Esophagus muscularis mucosa (tissue), 4 donors: Measurements from ENCODE around the gene MYO15B. TPM values are rescaled to one million over a fixed set of nuclear protein-coding genes. Genes with fewer than 3 reads are reported as not detected.

Experiments
- DNase-seq: peaks from one replicate; pipeline ENCODE4 v3.0.0-alpha.2; 2017; ENCODE audit errors: extremely low spot score
- H3K27ac ChIP-seq, 4 donors: fragments of 200-600 bp; sonication (generic); replicated peaks in 1 of 4; 1 replicate in 3 of 4; 2 replicates in 1 of 4; pipeline ENCODE4 v1.5.1; 2016 to 2019; ENCODE audit warnings: mild to moderate bottlenecking in 1 of 4
- H3K27me3 ChIP-seq, 4 donors: fragments of 200-600 bp; sonication (generic); one replicate each; pipeline versions ENCODE4 v1.5.1 to v1.6.0; 2016 to 2019
- H3K36me3 ChIP-seq, 4 donors: fragments of 200-600 bp; sonication (generic); one replicate each; pipeline ENCODE4 v1.5.1; 2016 to 2019
- H3K4me1 ChIP-seq, 4 donors: fragments of 200-600 bp; sonication (generic); one replicate each; pipeline ENCODE4 v1.5.1; 2016 to 2019
- H3K4me3 ChIP-seq, 4 donors: fragments of 200-600 bp; sonication (generic); 1 replicate in 2 of 4; 2 replicates in 2 of 4; pipeline ENCODE4 v1.5.1; 2016 to 2019; ENCODE audit warnings: mild to moderate bottlenecking in 4 of 4, moderate library complexity in 1 of 4
- H3K9me3 ChIP-seq, 4 donors: fragments of 200-600 bp; sonication (generic); 1 replicate in 3 of 4; 2 replicates in 1 of 4; pipeline ENCODE4 v1.5.1; 2016 to 2019
- EP300 ChIP-seq: sonication (generic); formaldehyde crosslinking; IDR thresholded peaks from one replicate; pipeline ENCODE4 v1.6.1; 2017; ENCODE audit warnings: antibody characterized with exemption
- POLR2A ChIP-seq: fragments of 450-650 bp; IDR thresholded peaks from one replicate; pipeline ENCODE4 v1.6.1; 2017; ENCODE audit warnings: antibody characterized with exemption, moderate library complexity, mild to moderate bottlenecking, low read depth
- POLR2AphosphoS5 ChIP-seq, 2 donors: sonication (generic); formaldehyde crosslinking; IDR thresholded peaks; one replicate each; pipeline ENCODE4 v1.6.1; 2017; ENCODE audit warnings: antibody characterized with exemption in 2 of 2
- WGBS: methylation state at CpG from one replicate; pipeline ENCODE4 v1.1.5; 2018; 5-methylcytosine and 5-hydroxymethylcytosine counted together
- intact Hi-C: fragments of 100-400 bp; cut with DNase I; formaldehyde crosslinking; loops from one replicate; pipeline ENCODE4 v1.15.1; 2023
- total RNA-seq, 4 donors: library from RNA; depleted of rRNA; stranded (reverse); fragments of >200 nt; gene quantifications; one replicate each; pipeline versions ENCODE4 v1.1.0 to v1.2.1, GENCODE V29; 2016
- TF ChIP-seq, protein P1 (sequence below), 3 experiments: fragments of 200-600 bp in 2 of 3; fragments of 450-650 bp in 1 of 3; sonication (generic) in 2 of 3; IDR thresholded peaks; one replicate each; pipeline ENCODE4 v1.5.1; 2017 to 2019; ENCODE audit warnings: antibody characterized with exemption in 3 of 3, mild to moderate bottlenecking in 2 of 3, moderate library complexity in 1 of 3

Gene MYO15B
- total RNA-seq, 4 donors from 2014 or later: 34.5 to 61.9 (median 43.4) TPM

DNA sequence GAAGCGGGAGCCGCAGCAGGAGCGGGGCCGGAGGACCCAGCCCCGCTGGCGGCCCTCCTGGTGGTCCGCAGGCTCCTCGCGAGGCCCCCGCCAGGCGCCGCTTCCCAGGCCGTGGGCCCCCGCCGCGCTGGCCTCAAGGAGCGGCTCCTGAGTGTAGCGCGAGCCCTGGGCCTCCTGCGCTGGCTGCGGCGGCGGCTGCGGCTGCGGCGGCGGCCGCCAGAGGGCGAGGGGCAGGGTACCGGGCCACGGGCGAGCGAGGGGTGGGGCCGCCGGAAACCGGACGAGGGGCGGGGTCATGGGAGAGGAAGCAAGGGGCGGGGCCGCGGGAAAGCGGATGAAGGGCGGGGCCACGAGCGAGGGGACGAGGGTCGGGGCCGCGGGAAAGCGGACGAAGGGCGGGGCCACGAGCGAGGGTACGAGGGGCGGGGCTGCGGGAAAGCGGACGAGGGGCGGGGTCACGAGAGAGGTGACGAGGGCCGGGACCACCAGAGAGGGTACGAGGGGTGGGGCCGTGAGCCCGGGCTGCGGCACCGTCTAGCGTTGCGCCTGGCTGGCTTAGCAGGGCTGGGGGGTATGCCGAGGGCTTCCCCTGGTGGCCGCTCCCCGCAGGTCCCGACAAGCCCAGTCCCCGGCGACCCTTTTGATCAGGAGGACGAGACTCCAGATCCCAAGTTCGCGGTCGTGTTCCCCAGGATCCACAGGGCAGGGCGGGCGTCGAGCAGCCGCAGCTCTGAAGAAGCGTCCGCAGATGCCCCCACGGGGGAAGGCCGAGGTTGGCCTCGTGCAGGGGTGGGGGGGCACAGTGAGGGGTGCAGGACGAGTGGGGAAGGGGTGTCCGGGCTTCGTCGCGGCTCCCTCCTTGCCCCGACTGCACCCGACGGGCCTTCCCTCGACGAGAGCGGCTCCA, 1.7 kb downstream of the MYO15B start:
- TF ChIP-seq EP300: no peak
- no peak for TF ChIP-seq POLR2A
- TF ChIP-seq, protein P1, sequence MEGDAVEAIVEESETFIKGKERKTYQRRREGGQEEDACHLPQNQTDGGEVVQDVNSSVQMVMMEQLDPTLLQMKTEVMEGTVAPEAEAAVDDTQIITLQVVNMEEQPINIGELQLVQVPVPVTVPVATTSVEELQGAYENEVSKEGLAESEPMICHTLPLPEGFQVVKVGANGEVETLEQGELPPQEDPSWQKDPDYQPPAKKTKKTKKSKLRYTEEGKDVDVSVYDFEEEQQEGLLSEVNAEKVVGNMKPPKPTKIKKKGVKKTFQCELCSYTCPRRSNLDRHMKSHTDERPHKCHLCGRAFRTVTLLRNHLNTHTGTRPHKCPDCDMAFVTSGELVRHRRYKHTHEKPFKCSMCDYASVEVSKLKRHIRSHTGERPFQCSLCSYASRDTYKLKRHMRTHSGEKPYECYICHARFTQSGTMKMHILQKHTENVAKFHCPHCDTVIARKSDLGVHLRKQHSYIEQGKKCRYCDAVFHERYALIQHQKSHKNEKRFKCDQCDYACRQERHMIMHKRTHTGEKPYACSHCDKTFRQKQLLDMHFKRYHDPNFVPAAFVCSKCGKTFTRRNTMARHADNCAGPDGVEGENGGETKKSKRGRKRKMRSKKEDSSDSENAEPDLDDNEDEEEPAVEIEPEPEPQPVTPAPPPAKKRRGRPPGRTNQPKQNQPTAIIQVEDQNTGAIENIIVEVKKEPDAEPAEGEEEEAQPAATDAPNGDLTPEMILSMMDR (IDR thresholded peaks at IDR 0.05): peak; percentile 84 to 92 (median 89)
- TF ChIP-seq POLR2AphosphoS5 (IDR thresholded peaks at IDR 0.05): peak; percentile 58 to 69
- intact Hi-C loops: loop anchor here (2.0 to 10.0 kb wide), 3 partner anchors 43 to 264 kb away; partner anchors contain the start of gene SMIM5
- WGBS: 1% methylated on average over 60 of the region's 100 CpGs
- peak overlapping the region; percentile 86 to 95 (median 90) for H3K27ac ChIP-seq
- no peaks in the 10 kb centered on the region for H3K9me3 ChIP-seq
- peaks cover 0 to 11% (median 5%) of the 10 kb centered on the region in 4 donors for H3K27me3 ChIP-seq
- peaks cover 0 to 8% (median 0%) of the 10 kb centered on the region in 4 donors for H3K36me3 ChIP-seq
- peak overlapping the region; percentile 62 to 79 (median 68) for H3K4me3 ChIP-seq
- DNase-seq: peak; percentile 97
- H3K4me1 ChIP-seq: peaks cover 15 to 37% (median 34%) of the 10 kb centered on the region in 4 donors

DNA sequence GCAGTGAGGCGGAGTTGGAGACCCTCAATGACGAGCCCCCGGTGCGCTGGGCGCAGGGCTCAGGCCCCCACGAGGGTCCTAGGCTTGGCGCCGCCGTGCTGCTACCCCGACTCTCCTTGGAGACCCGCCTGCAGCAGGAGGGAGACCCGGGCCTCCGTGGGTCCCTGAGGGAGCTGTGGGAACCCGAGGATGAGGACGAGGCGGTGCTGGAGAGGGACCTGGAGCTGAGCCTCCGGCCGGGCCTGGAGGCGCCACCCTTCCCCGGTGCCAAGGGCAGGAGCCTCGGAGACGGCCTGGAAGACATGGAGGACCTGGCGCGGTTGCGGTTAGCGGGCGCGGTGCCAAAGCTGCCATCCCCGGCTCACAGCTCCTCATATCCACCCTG, 2.3 kb downstream of the MYO15B start:
- TF ChIP-seq, protein P1 (IDR thresholded peaks at IDR 0.05): no peak
- TF ChIP-seq POLR2AphosphoS5 (IDR thresholded peaks at IDR 0.05): no peak
- TF ChIP-seq POLR2A: no peak
- TF ChIP-seq EP300: no peak
- Histone ChIP-seq H3K36me3 (peaks cover 0 to 8% (median 0%) of the 10 kb centered on the region in 4 donors), H3K27ac (peak overlapping the region; percentile 86 to 95 (median 90)), H3K4me3 (peak overlapping the region; percentile 62 to 79 (median 68)), H3K4me1 (peaks cover 15 to 37% (median 34%) of the 10 kb centered on the region in 4 donors), H3K9me3 (no peaks in the 10 kb centered on the region), H3K27me3 (peaks cover 0 to 11% (median 5%) of the 10 kb centered on the region in 4 donors)
- DNase-seq: no peak
- WGBS: 66% methylated on average over 14 of the region's 29 CpGs
- intact Hi-C loops: loop anchor here (2.0 to 10.0 kb wide), 4 partner anchors 42 to 265 kb away; partner anchors contain the start of genes CASKIN2, SMIM5 and TSEN54

DNA sequence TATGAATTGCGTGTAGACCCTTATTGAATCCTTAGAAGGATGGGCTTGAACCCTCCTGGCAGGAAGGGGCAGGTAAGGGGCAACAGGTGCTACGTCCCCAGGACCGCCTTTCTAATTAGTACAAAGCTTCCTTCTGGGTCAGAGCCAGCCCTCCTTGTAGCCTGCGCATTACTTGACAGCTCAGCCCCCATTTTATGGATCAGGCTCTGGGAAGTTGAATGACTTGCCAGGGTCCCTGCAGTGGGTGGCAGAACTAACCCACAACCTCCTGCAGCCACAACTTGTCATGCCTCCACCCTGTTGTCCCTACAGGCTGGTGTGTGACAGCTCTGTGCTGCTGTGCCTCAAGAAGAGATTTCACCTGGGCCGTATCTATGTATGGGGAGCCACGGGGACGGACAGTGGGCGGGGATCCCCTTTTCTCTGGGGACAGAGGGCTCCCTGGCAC, 2.7 kb downstream of the MYO15B start:
- intact Hi-C loops: loop anchor here (5.0 kb wide), 1 partner anchor 73 kb away; the partner anchor contains the start of genes CASKIN2 and TSEN54
- H3K27ac ChIP-seq: peak overlapping the region in 1 of 4 donors; percentile 88
- no peak for DNase-seq
- H3K4me3 ChIP-seq: peak overlapping the region in 1 of 4 donors; percentile 79
- WGBS: 88% methylated on average over 7 of the region's 8 CpGs
- H3K36me3 ChIP-seq: peaks cover 0 to 8% (median 0%) of the 10 kb centered on the region in 4 donors
- TF ChIP-seq EP300 (no peak), POLR2A (no peak), POLR2AphosphoS5 (IDR thresholded peaks at IDR 0.05) (no peak)
- TF ChIP-seq, protein P1 (IDR thresholded peaks at IDR 0.05): no peak
- H3K27me3 ChIP-seq: peaks cover 0 to 11% (median 5%) of the 10 kb centered on the region in 4 donors
- peaks cover 15 to 37% (median 34%) of the 10 kb centered on the region in 4 donors for H3K4me1 ChIP-seq
- H3K9me3 ChIP-seq: no peaks in the 10 kb centered on the region

DNA sequence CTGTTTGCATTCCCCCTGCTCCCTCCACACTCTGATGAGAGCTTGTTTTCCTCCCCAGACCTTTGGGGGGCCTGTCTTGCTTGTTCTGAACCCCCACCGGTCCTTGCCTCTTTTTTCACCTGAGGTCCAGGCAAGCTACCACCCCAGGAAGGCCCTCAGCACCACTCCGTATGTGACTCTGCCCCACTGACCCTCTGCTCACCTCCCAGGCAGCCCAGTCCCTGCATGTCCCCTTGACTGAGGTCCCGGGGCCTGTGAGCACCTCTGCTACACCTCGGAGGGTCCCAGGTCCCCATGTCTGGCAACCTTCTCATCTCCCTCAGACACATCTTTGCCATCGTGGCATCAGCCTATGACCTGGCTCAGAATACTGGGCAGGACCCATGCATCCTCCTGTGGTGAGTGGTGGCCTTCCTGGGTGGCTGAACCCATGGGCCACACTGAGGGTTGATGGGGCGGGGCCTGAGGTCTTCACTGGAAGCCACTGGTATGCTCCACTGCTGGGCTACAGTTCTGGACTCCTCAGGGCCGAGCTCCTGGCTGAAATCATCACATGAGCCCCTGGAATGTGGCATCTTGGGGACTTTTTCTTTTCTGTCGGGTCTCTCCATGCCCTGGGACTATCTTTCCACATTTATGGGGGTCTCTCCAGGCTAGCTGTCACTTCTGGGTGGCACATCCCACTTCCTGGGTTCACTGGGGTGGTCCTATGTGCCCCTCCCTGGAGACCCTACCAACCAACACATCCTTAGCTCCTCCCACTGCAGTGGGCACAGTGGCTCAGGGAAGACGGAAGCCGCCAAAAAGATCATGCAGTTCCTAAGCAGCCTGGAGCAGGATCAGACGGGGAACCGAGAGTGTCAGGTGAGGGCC, 3.5 kb downstream of the MYO15B start:
- intact Hi-C loops: loop anchor here (5.0 kb wide), 1 partner anchor 74 kb away; the partner anchor contains the start of genes CASKIN2 and TSEN54
- no peak overlapping the region for H3K27ac ChIP-seq

More for the DNA sequence above, 3.5 kb downstream of the MYO15B start:
- Histone ChIP-seq H3K4me1 (peaks cover 15 to 37% (median 34%) of the 10 kb centered on the region in 4 donors), H3K27me3 (peaks cover 0 to 11% (median 5%) of the 10 kb centered on the region in 4 donors), H3K36me3 (peaks cover 0 to 8% (median 0%) of the 10 kb centered on the region in 4 donors), H3K9me3 (no peaks in the 10 kb centered on the region), H3K4me3 (no peak overlapping the region)
- DNase-seq: no peak
- WGBS: 92% methylated on average over 12 of the region's 12 CpGs
- TF ChIP-seq EP300: no peak
- no peak for TF ChIP-seq POLR2AphosphoS5 (IDR thresholded peaks at IDR 0.05)
- TF ChIP-seq, protein P1 (IDR thresholded peaks at IDR 0.05): no peak
- TF ChIP-seq POLR2A: no peak
